Thoracic aorta (tissue), 2 donors: ENCODE measurements around the gene FOLR2. TPM values are rescaled to one million over a fixed set of nuclear protein-coding genes. Genes with fewer than 3 reads are reported as not detected.
A peak's percentile ranks its signal among the peaks of the same experiment; 100 is the strongest.

Source experiments
- ATAC-seq: fragments of 150-250 bp; one replicate; pipeline ENCODE4 v1.8.0; 2017; ENCODE audit warnings: low read depth; ENCODE audit not compliant: insufficient number of reproducible peaks, low FRiP score
- DNase-seq: peaks from one replicate; pipeline ENCODE4 v3.0.0-alpha.2; 2020; ENCODE audit warnings: low spot score
- H3K27ac ChIP-seq, 2 donors: fragments of 200-600 bp; sonication (generic); 1 replicate in 1 of 2; 2 replicates in 1 of 2; pipeline ENCODE4 v1.5.1; 2016; ENCODE audit warnings: mild to moderate bottlenecking in 2 of 2, moderate library complexity in 2 of 2
- H3K27me3 ChIP-seq: fragments of 200-600 bp; sonication (generic); replicated peaks from 2 replicates; pipeline ENCODE4 v1.6.0; 2016; ENCODE audit warnings: mild to moderate bottlenecking; ENCODE audit not compliant: insufficient read depth
- H3K36me3 ChIP-seq: fragments of 200-600 bp; sonication (generic); one replicate; pipeline ENCODE4 v1.5.1; 2016
- H3K4me1 ChIP-seq, 2 donors: fragments of 200-600 bp; sonication (generic); 1 replicate in 1 of 2; 2 replicates in 1 of 2; pipeline versions ENCODE4 v1.5.1 to v1.6.0; 2016; ENCODE audit warnings: low read depth in 2 of 2, mild to moderate bottlenecking in 1 of 2; ENCODE audit not compliant: control insufficient read depth in 1 of 2
- H3K4me3 ChIP-seq: fragments of 200-600 bp; sonication (generic); 2 replicates; pipeline ENCODE4 v1.5.1; 2016; ENCODE audit warnings: mild to moderate bottlenecking
- H3K9me3 ChIP-seq: fragments of 200-600 bp; sonication (generic); 2 replicates; pipeline ENCODE4 v1.5.1; 2016
- total RNA-seq, 2 donors: library from RNA; depleted of rRNA; stranded (reverse); fragments of >200 nt; gene quantifications; one replicate each; pipeline versions ENCODE4 v1.1.0 to v1.2.3, GENCODE V29; 2016
- TF ChIP-seq, protein P1 (sequence below): fragments of 200-600 bp; sonication (generic); IDR thresholded peaks from one replicate; pipeline ENCODE4 v1.5.1; 2019; ENCODE audit warnings: antibody characterized with exemption

Gene FOLR2
- total RNA-seq, 2 donors from 2014 or later = 51.4 to 118 TPM

DNA sequence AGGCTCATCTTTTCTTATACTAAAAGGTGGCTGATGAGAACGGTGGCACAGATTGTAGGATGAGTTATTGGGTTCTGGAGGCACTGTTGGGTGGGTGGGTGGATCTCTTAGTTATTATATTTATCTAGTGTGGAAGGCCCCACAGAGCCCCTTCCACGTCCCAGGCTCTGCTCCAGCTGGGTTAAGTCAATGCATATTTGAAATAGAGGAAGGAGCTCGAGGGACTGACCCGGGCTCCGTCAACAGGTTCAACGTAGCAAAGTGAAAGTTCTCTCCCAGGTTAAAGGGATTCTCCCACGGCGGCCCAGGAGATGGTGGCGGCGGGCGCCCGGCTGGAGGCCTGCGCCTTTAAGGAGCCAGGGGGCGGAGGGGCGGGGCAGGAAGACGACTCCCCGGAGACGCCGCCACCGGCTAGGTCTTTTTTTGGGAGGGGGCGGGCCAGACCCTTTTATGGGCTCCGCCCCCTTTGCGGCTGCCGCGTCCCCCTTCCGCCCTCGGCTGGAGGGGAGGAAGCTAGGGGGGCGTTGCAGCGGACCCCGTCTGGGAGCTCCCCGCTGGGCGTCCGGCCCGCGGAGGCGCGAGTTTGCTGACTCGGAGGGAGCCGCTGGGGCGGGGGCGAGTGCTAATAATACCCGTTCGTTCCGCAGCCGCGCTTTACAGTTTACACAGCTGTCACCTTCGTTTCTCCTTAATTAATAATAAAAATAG is 6.5 kb downstream of the FOLR2 start:
- H3K27me3 ChIP-seq = no peaks in the 10 kb centered on the region

DNA sequence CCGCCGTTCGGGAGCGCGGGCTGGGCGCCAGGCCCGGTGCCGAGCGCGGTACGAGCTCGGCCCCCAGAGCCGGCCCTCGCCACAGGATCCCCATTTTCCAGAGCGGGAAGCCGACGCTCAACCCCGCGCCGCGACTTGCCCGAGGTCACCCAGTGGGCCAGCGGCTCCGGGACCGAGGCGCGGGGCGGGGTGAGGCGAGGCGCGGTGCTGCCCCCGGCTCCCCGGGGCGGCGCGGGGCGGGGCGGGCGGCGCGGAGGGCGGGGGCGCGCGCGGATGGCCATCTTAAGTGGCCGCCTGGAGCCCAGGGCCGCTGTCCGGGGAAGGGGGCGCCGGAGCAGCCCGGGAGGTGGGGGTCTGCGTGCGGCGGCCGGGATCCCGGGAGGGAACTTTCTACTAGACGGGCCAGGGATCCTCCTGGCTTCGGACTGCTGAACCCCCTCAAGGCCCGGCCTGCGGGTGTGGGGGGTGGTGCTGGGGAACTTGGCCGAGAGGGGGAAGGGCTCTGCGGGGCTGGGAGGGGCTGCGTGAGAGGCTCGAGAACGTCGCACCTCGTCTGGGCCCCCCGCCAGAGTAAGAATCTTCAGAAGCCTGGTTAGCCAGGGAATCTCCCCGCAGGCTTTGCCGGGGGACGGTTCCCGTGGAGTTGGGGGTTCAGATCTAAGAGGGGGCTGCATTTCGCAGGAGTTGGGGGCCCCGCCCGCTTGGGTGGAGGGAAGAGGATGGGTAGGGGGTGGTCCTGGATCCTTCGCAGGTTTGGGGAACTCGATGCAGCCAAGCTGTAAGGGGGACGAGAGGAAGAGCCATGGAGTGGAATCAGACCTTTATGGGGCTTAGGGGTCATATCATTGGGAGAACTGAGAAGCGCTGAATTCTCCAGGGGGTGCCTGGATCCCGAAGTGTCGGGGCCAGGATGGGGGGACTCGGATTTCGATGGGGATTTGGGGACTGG is 7.3 kb downstream of the FOLR2 start:
- no peak for DNase-seq
- peak overlapping the region; percentile 83 to 92 for H3K27ac ChIP-seq
- H3K4me1 ChIP-seq = peaks cover 3 to 39% of the 10 kb centered on the region in 2 donors
- TF ChIP-seq, protein P1, sequence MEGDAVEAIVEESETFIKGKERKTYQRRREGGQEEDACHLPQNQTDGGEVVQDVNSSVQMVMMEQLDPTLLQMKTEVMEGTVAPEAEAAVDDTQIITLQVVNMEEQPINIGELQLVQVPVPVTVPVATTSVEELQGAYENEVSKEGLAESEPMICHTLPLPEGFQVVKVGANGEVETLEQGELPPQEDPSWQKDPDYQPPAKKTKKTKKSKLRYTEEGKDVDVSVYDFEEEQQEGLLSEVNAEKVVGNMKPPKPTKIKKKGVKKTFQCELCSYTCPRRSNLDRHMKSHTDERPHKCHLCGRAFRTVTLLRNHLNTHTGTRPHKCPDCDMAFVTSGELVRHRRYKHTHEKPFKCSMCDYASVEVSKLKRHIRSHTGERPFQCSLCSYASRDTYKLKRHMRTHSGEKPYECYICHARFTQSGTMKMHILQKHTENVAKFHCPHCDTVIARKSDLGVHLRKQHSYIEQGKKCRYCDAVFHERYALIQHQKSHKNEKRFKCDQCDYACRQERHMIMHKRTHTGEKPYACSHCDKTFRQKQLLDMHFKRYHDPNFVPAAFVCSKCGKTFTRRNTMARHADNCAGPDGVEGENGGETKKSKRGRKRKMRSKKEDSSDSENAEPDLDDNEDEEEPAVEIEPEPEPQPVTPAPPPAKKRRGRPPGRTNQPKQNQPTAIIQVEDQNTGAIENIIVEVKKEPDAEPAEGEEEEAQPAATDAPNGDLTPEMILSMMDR = no peak
- peak overlapping the region; percentile 99 for H3K4me3 ChIP-seq
- H3K9me3 ChIP-seq = no peaks in the 10 kb centered on the region
- ATAC-seq = peak; percentile 56
- no peaks in the 10 kb centered on the region for H3K27me3 ChIP-seq
- H3K36me3 ChIP-seq = peaks cover 9% of the 10 kb centered on the region

More for the DNA sequence above, 6.5 kb downstream of the FOLR2 start:
- peak overlapping the region; percentile 83 to 92 for H3K27ac ChIP-seq
- H3K4me1 ChIP-seq = peaks cover 3 to 39% of the 10 kb centered on the region in 2 donors
- peak; percentile 87 for DNase-seq
- no peaks in the 10 kb centered on the region for H3K9me3 ChIP-seq
- ATAC-seq = peak; percentile 77
- TF ChIP-seq, protein P1 = peak; percentile 14
- H3K36me3 ChIP-seq = peaks cover under 1% of the 10 kb centered on the region
- peak overlapping the region; percentile 99 for H3K4me3 ChIP-seq

DNA sequence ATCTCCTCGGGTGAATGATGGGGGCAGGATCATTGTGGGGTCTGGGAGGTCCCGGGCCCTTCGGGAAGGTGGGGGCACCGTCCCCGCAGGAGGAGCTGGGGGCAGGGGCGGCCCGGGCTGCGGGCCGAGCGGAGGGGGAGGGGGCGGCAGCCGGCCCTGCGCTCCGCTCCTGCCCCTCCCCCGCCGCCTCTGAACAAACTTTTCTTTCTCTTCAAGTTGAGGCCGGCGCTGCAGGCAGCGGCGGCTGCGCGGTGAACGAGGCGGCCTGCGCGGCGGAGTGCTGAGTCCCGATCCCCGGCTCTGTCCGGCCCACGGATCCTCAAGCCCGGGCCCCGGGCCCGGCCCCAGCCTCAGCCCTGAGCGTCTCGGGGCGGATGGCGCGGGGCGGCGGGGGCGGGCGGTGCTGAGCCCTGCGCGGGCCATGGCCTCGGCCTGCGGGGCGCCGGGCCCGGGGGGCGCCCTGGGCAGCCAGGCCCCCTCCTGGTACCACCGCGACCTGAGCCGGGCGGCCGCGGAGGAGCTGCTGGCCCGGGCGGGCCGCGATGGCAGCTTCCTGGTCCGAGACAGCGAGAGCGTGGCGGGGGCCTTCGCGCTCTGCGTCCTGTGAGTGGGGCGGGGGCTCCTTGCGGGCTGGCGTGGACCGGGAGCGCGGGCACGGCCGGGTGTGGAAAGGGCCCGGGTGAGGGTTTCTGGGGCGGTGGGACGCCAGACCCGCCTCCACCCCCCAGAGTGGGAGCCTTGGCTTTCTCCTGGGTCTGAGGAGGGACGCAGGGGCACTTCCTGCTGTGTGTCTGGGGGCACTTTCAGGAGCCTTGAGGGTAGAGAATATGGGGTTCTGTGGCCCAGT is 8.2 kb downstream of the FOLR2 start, which contains the start of gene INPPL1:
Gene INPPL1, plus strand, starts transcription at position 204 of the 847 bp plus-strand sequence. Its CDS starts 218 bp downstream, at position 422.
- H3K36me3 ChIP-seq = peaks cover 18% of the 10 kb centered on the region
- TF ChIP-seq, protein P1 = no peak
- DNase-seq = no peak
- peak within 1 kb of the TSS; percentile 83 to 92 for H3K27ac ChIP-seq
- no peak for ATAC-seq
- H3K4me3 ChIP-seq = peak within 1 kb of the TSS; percentile 99
- no peaks in the 10 kb centered on the region for H3K27me3 ChIP-seq
- H3K9me3 ChIP-seq = no peaks in the 10 kb centered on the region
- peaks cover 3 to 39% of the 10 kb centered on the region in 2 donors for H3K4me1 ChIP-seq

DNA sequence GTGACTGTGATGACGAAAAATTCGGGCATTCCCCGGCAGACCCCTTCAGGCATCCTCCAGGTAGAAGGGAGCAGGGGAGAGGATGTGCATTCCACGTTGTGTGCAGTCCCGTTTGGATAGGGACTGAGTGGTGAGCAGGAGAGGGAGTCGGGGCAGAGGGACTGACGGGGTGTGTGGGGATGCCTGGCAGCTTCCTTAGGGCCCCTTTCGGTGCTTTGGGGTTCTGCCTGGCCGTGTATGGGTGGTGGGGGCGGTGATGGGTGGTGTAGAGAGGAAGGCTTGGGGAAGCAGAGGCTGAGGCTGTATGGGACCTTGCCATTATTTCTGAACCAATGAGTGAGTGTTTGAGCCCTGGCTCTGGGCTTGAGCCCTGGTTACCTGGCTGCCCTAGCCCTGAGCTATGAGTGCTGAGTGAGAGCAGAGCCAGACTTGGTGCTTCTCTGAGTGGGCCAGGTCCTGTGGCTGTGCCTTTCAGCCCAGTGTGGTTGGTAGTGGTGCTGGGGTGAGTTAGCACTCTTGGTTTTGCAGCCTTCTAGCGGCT is 8.9 kb downstream of the FOLR2 start:
- peaks cover 3 to 39% of the 10 kb centered on the region in 2 donors for H3K4me1 ChIP-seq
- ATAC-seq (no peak), DNase-seq (no peak)
- H3K36me3 ChIP-seq = peaks cover 25% of the 10 kb centered on the region
- H3K27me3 ChIP-seq = no peaks in the 10 kb centered on the region
- TF ChIP-seq, protein P1 = no peak
- H3K4me3 ChIP-seq = peak overlapping the region; percentile 99
- H3K27ac ChIP-seq = peak overlapping the region in 1 of 2 donors; percentile 22
- no peaks in the 10 kb centered on the region for H3K9me3 ChIP-seq
